Kidney (tissue), 14 donors: Measurements from ENCODE around the gene HINT3. TPM values are rescaled to one million over a fixed set of nuclear protein-coding genes. Genes with fewer than 3 reads are reported as not detected.
A peak's percentile ranks its signal among the peaks of the same experiment; 100 is the strongest.

Experiments used
- DNase-seq, 5 donors: peaks; one replicate each; pipeline ENCODE4 v3.0.0-alpha.2; 2013 to 2020
- FAIRE-seq: peaks from 2 replicates; lab custom pipeline; 2012; peaks lifted over from hg19 to GRCh38; lab: Jason Lieb, UNC
- H3K27ac ChIP-seq, 2 donors: one replicate each; pipeline ENCODE4 v1.7.0; 2013; ENCODE audit warnings: low read depth in 2 of 2, low read length in 2 of 2, inconsistent platforms in 1 of 2
- H3K27me3 ChIP-seq: one replicate; pipeline ENCODE4 v1.7.1; 2013; ENCODE audit warnings: low read length, inconsistent platforms; ENCODE audit not compliant: control insufficient read depth, insufficient read depth
- H3K36me3 ChIP-seq, 3 donors: one replicate each; pipeline versions ENCODE4 v1.7.0 to v1.7.1; 2013; ENCODE audit warnings: low read length in 3 of 3, control low read depth in 1 of 3, inconsistent platforms in 1 of 3; ENCODE audit not compliant: insufficient read depth in 3 of 3, control insufficient read depth in 2 of 3
- H3K4me1 ChIP-seq, 3 donors: one replicate each; pipeline versions ENCODE4 v1.7.0 to v1.7.1; 2013; ENCODE audit warnings: low read length in 3 of 3, inconsistent platforms in 1 of 3, low read depth in 1 of 3; ENCODE audit not compliant: control insufficient read depth in 2 of 3, insufficient read depth in 2 of 3
- H3K4me3 ChIP-seq, 3 donors: one replicate each; pipeline versions ENCODE4 v1.7.0 to v1.8.1; 2013; ENCODE audit warnings: low read length in 3 of 3, control low read depth in 1 of 3, inconsistent platforms in 1 of 3
- H3K9ac ChIP-seq, 3 donors: one replicate each; pipeline versions ENCODE4 v1.7.0 to v1.7.1; 2013; ENCODE audit warnings: low read length in 3 of 3, control low read depth in 1 of 3, inconsistent platforms in 1 of 3
- H3K9me3 ChIP-seq, 3 donors: one replicate each; pipeline versions ENCODE4 v1.7.0 to v1.7.1; 2013; ENCODE audit warnings: low read length in 3 of 3, control low read depth in 1 of 3, inconsistent platforms in 1 of 3; ENCODE audit not compliant: control insufficient read depth in 2 of 3, insufficient read depth in 1 of 3
- intact Hi-C: fragments of 100-400 bp; cut with DNase I; formaldehyde crosslinking; loops from one replicate; pipeline ENCODE4 v1.11.1; 2022
- polyA plus RNA-seq: library from polyadenylated mRNA; stranded (reverse); fragments of 350-450 nt; fragmentation: Illumina TruSeq; extraction: RNeasy Lipid Tissue Mini Kit (QIAGEN cat#74804); gene quantifications from one replicate; pipeline ENCODE4 v1.2.3, GENCODE V29; 2014; ENCODE audit warnings: low read depth, low replicate concordance; ENCODE audit not compliant: insufficient read depth
- total RNA-seq: library from RNA; stranded (reverse); fragmentation: NEBNext Ultra II Directional; extraction: Animal tissue kit (Norgen Biotek cat#: 25700); gene quantifications from one replicate; pipeline ENCODE4 v1.2.1, GENCODE V29; 2021
- TF ChIP-seq, protein P1 (sequence below): IDR thresholded peaks from 3 replicates; pipeline ENCODE4 v1.5.1; 2012; ENCODE audit warnings: mild to moderate bottlenecking, moderate library complexity, borderline replicate concordance; ENCODE audit not compliant: insufficient read depth; ENCODE audit errors: extremely low read depth
- donor health status: control.
- donor health status: control.
- donor health status: control.
- donor health status: control.
- donor health status: control.
- donor health status: DM: yes; HTN: yes; CAD: no.
- donor health status: Normal renal cell carcinoma (clear cell type).

Gene HINT3
- total and polyA plus RNA-seq, 2 donors from 2014 or later, result 18.9 to 21.4 TPM

DNA sequence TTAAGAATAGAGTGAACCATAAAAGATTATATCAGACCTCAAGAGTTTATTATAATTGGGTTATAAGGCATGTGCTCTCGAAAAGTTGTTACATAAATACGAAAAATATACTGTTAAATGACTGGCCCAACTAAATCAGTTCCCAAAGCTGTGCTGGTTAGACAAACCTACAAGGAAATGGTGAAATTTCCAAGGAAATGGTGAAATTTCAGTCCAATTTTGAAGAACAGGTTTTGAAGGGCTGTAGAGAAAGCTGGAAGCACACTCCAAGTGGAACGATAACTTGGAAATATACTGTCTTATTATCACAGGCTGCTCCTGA is 29.4 kb downstream of the HINT3 start:
- Histone ChIP-seq H3K4me1 (peaks cover 0 to 8% (median 0%) of the 10 kb centered on the region in 3 donors), H3K4me3 (peak overlapping the region; percentile 84 to 97 (median 85)), H3K36me3 (no peaks in the 10 kb centered on the region), H3K27ac (peak overlapping the region; percentile 77 to 81), H3K9me3 (no peaks in the 10 kb centered on the region), H3K9ac (peak overlapping the region; percentile 57 to 96 (median 94)), H3K27me3 (no peaks in the 10 kb centered on the region)
- intact Hi-C loops, result no loop called here
- TF ChIP-seq, protein P1, sequence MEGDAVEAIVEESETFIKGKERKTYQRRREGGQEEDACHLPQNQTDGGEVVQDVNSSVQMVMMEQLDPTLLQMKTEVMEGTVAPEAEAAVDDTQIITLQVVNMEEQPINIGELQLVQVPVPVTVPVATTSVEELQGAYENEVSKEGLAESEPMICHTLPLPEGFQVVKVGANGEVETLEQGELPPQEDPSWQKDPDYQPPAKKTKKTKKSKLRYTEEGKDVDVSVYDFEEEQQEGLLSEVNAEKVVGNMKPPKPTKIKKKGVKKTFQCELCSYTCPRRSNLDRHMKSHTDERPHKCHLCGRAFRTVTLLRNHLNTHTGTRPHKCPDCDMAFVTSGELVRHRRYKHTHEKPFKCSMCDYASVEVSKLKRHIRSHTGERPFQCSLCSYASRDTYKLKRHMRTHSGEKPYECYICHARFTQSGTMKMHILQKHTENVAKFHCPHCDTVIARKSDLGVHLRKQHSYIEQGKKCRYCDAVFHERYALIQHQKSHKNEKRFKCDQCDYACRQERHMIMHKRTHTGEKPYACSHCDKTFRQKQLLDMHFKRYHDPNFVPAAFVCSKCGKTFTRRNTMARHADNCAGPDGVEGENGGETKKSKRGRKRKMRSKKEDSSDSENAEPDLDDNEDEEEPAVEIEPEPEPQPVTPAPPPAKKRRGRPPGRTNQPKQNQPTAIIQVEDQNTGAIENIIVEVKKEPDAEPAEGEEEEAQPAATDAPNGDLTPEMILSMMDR, result no peak
- FAIRE-seq (no peak), DNase-seq (no peak)

DNA sequence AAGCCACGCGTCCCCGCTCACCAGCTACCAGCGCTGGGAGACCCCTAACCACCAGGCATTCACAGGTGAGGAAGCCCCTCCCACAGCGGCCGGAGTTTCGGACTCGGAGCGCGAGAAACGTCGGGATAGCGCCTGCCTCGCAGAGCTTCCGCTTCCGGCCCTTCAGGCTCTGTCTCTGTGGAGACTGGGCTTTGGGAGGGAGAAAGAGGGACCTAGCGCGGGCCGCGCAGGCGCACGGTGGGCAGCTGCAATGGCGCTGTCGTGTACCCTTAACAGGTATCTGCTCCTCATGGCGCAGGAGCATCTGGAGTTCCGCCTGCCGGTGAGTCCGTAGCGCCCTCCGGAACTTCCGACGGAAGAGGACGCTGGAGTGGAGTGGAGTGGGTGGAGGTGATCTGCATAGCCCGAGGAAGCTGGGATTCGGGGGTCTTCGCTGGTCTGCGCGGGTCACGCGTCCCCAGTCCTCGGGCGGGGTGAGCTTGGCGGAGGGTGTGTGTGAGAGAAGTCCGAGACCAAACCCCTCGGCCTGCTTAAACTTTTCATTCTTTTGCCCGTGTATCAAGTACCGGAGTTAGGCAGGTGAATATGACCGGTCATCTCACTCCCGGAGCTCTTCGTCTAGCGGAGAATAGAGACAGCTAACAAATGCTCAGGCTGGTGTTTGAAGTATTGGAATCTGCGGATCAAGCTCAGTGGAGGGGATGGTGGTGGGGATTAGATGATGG is 29.9 kb downstream of the HINT3 start, which contains the start of gene TRMT11:
TSS of gene TRMT11 (plus strand) at position 240 of the 725 bp plus-strand sequence. CDS start at position 251, 11 bp downstream.
- FAIRE-seq (no peak), DNase-seq (peak; percentile 93 to 98 (median 96))
- peak within 1 kb of the TSS; percentile 57 to 96 (median 94) for H3K9ac ChIP-seq
- peak within 1 kb of the TSS; percentile 77 to 81 for H3K27ac ChIP-seq
- peak within 1 kb of the TSS; percentile 84 to 97 (median 85) for H3K4me3 ChIP-seq
- H3K36me3 ChIP-seq, result no peaks in the 10 kb centered on the region
- TF ChIP-seq, protein P1, result peak; percentile 6
- H3K27me3 ChIP-seq, result no peaks in the 10 kb centered on the region
- H3K9me3 ChIP-seq, result no peaks in the 10 kb centered on the region
- intact Hi-C loops, result no loop called here
- peaks cover 0 to 8% (median 0%) of the 10 kb centered on the region in 3 donors for H3K4me1 ChIP-seq

DNA sequence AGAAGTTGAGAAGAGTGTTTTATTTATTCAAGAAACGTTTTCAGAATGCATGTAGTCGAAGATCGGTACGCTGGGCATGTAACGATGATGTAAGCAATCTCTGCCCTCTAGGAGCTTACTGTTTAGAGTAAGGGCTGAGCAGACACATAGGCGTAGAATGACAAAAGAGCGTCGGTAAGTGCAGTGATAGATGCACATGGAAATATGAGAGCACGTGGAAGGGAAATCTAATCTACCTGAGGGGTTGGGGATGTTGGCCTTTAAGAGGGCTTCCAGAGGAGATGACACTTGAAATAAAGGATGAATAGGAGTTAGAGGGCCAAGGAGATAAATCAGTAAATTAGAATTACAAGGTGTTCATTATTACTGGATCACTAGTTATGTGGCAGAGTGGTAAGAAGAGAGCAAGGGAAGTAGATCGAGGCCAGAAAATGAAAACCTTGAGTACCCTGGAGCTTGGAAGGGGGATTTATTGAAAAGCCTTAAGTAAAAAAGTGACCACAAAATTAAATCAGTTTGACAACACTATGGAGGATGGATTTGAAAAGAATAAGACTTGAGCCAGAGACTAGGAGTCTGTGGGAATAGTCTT is 30.6 kb downstream of the HINT3 start:
- Histone ChIP-seq H3K9me3 (no peaks in the 10 kb centered on the region), H3K36me3 (no peaks in the 10 kb centered on the region), H3K4me3 (peak overlapping the region; percentile 84 to 97 (median 85)), H3K27me3 (no peaks in the 10 kb centered on the region), H3K4me1 (peaks cover 0 to 8% (median 0%) of the 10 kb centered on the region in 3 donors), H3K27ac (peak overlapping the region; percentile 77 to 81), H3K9ac (peak overlapping the region; percentile 57 to 96 (median 94))
- DNase-seq (peak in 1 of 5 donors; percentile 51), FAIRE-seq (no peak)
- TF ChIP-seq, protein P1, result no peak
- intact Hi-C loops, result no loop called here
